ENCODE results near the gene LRP5. TPM values are rescaled to one million over a fixed set of nuclear protein-coding genes. Genes with fewer than 3 reads are reported as not detected.

LRP5 gene
- total and polyA plus RNA-seq, 9 of the 15 experiments (the other 6 are each of a cell fraction or from before 2014, with no cell fraction given): 0.48 to 44.2 (median 13.5) TPM

- no peak for TF ChIP-seq ATF2 (CRISPR knock-in tag; IDR thresholded peaks at IDR 0.05)
- no peak for TF ChIP-seq HMGN3 (IDR thresholded peaks at IDR 0.05; ENCODE audit: borderline replicate concordance, extremely low read depth, insufficient read length, low read depth, low read length)
- TF ChIP-seq ZNF512 (tag; IDR thresholded peaks at IDR 0.05): no peak
- TF ChIP-seq ATF6 (CRISPR knock-in tag; IDR thresholded peaks at IDR 0.05): no peak
- TF ChIP-seq ZBTB17 (CRISPR knock-in tag; IDR thresholded peaks at IDR 0.05): no peak
These were observed 15.9 kb upstream of the LRP5 start (continued) for GRCh38 chr11:68296344-68297051.

Measured in K562 (cell line).